ENCODE data around the gene KLHL26. TPM values are rescaled to one million over a fixed set of nuclear protein-coding genes. Genes with fewer than 3 reads are reported as not detected.

KLHL26 gene
- polyA plus RNA-seq, 12 donors, result 2.8 to 8.5 (median 3.8) TPM; not detected in 1

DNA sequence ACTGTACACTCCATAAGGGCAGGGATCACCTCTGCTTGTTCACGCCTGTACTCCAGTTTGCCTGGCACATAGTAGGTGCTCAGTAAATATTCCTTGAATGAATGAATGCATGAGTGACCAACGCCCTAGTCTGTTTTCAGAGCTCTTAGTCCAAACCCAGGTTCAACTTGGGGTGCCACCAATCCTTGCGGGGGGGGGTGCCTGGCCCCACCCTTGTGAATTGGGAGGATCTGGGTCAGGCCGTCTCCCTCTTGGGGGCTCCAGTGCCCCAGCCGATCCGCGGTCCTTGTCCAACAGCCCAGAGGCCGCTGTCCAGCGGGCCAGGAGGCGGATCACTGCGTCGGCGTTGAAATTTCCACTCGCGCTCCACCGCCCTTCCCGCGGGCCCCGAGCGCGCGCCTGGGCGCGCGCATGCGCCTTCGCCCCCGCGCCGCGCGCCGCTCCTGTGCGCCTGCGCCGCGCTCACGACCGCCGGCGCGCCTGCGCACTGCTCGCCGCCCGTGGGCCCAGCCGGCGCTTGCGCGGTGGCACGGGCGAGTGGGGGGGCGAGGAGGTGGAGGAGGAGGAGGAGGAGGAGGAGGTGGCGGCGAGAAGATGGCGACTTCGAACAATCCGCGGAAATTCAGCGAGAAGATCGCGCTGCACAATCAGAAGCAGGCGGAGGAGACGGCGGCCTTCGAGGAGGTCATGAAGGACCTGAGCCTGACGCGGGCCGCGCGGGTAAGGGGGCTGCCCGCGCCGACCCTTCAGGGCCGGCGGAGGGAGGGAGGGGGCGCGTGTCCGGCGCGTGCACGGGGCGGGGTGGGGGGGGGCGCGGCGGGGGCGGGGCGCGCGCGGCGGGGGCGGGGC is 46.5 kb downstream of the KLHL26 start, which contains the start of gene CRTC1:
TSS of gene CRTC1 (plus strand) at position 572 of the 849 bp plus-strand sequence. CDS start at position 595, 23 bp downstream.
- DNase-seq, result peak; percentile 89

DNA sequence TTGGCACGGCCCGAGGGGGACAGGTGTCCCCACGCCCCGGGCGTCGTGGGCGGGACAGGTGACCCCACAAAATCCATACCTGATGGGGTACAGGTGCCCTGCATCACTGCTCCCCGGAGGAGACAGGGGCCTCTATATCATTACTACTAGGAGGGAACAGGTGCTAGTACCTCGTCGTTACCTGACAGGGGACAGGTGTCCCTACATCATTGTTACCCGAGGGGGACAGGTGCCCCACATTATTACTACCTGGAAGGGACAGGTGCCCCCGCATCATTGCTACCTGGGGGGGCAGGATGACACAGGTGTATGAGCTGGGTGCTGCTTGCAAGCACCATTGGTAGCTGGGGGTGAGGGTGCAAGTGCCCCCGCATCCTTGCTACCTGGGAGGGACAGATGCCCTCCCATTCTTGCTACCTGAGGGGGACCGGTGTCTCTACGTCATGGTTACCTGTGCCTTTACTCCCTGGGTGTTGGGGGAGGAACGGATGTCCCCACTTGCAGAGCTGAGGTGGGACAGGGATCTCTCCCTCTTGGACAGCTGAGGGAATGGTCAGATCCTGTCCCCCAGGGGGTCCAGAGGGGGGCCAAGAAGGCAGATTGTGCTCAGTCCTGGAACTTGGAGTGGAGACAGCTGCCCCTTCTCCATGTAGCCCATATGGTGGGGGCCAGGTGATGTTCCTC is 47.3 kb downstream of the KLHL26 start:
- no peak for DNase-seq

DNA sequence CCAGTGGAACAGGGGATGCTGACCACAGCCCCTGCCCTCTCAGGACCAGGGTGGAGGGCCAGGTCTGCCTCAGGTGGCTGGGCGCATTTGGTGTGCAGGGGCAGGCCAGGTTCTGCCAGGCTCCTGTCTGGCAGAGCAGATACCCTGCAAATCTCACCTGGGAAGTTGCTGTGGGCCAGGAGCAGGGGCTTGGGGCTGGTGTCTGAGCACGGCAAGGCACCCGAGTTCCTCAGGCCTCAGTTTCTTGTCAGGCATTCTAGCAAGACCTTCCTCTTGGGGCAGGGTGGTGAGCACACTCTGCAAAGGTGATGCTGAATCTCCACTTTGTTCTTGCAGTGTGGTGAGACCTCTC is 47.8 kb downstream of the KLHL26 start:
- DNase-seq, result no peak

DNA sequence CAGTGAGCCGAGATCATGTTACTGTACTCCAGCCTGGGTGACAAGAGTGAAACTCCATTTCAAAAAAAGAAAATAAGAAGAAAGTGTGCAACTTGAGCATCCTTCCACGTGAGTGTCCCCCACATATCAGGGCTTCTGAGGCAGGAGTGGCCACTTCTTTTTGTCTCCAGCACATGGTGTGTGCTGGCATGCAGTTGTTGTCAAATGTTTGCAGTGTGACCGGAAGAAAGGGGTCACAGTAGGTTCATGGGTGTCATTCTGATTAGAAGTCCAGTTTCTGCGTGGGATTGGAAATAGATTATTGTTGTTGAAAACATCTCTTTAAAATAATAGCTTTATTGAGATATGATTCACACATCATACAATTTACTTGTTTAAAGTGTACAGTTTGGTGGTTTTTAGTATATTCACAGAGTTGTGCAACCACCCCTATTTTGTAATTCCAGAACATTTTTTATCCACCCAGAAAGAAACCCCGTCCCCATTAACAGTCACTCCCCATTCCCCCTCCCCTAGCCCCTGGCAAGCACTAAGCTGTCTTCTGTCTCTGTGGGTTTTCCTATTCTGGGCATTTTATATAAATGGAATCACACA is 48.9 kb downstream of the KLHL26 start:
- DNase-seq, result no peak

DNA sequence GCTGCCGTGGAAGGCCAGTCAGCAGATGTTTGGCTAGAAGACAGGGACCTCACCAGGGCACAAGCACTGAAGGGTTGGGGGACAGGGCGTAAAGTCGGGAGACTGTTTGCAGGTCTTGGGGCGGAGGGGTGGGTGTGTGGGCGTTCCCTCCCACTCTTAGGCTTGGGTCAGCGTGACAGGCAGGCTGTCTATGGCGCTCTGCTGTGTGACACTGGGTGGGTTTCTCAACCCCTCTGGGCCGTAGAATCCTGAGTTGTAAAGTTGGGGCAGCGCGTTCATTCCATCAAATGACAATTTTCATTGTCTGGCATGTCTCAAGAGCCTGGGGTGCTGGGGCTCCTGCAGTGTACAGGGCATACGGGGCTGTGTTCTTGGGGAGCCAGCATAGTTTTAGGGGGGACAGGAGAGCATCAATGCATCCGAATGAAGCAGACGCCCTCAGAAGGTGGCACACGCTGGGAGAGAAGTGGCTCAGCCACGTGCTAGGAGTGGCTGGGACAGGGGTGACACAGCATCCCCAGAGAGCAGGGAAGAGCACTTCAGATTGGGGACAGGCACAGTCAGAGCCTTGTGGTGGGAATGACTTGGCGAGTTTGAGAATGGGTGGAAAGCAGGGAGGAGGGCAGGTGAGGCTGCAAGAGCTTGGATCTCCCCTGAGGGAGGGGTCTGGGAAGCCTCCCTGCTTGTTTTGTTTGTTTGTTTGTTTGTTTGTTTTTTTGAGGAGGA is 51.1 kb downstream of the KLHL26 start:
- no peak for DNase-seq

DNA sequence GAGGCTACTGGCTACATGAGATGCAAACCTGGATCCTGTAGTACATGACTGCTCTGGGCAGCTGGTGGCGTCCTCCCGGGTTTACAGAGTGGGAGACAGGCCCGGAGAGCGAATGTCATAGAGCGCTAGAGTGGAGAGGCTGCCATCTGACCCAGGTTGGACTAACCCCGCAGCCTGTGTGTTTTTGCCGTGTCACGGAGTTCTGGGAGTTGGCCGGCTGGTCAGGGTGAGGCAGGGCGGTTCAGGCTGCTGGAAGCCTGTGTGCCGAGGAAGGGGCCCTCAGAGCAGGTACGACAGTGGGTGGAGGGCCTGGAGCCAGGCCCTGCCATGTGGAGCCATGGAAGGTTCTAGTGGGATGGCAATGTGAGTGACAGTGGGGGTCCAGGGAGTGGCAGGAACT is 59.2 kb downstream of the KLHL26 start:
- no peak for DNase-seq

DNA sequence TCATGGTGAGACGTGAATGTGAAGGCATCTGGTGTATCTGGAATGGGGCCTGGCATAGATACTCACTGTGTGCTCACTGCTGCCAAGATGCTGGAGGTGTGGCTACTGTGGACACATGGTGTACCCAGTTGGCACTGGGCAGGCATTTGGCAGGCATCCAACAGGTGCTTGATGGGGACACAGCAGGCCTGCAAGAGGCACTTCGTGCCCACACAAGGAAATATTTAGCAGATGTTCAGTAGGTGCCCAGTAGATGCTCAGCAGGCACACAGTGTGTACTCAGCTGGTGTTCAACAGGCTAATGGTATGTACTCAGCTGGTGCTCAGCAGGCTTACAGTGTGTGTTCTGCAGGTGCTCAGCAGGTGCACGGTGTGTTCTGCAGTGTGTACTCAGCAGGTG is 60.9 kb downstream of the KLHL26 start:
- DNase-seq, result no peak

DNA sequence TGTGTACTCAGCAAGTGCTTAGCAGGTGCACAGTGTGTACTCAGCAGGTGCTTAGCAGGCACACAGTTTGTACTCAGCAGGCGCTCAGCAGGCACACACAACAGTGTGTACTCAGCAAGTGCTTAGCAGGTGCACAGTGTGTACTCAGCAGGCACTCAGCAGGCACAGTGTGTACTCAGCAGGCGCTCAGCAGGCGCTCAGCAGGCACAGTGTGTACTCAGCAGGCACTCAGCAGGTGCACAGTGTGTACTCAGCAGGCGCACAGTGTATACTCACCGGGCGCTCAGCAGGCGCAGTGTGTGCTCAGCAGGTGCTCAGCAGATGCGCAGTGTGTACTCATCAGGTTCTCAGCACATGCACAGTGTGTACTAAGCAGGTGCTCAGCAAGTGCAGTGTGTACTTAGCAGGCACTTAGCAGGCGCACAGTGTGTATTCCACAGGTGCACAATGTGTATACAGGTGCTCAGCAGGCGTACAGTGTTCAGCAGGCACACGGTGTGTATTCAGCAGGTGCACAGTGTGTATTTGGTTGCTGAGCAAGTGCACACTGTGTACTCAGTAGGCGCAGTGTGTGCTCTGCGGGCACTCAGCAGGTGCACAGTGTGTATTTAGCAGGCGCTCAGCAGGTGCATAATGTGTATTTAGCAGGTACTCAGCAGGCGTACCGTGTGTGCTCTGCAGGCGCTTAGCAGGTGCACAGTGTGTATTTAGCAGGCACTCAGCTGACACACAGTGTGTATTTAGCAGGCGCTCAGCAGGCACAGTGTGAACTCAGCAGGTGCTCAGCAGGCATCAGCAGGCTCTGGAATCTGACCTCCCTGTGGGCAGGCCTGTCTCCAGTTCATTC is 61.7 kb downstream of the KLHL26 start:
- DNase-seq, result no peak

DNA sequence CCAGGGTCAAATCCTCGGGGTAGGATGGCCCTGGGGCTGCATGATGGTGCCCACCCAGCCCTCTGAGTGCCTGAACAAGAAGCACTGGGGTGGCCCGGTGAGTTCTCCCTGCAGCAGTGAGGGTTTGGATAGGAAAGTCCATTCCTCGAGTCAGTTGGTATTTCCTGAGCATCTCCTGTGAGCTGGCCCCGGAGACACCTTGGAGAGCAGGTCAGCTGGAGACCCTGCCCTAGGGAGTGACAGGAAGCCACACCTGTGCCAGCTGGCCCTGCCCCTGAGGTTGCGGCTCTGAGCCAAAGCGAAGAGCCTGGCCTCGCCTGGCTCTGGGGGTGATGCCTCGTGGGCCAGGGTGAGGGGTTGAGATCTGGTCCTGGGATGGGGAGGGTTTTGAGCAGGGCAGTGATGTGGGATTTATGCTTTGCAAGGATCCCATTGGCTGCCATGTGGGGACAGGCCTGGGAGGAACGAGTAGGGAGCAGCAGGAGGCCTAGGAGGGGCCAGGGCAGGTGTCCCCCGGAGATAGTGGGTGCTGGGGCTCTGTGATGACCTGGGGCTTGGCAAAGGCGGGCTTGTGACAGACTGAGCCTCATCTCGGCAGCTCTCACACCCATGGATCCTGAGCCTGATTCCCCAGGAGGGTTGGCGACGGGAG is 62.7 kb downstream of the KLHL26 start:
- no peak for DNase-seq

DNA sequence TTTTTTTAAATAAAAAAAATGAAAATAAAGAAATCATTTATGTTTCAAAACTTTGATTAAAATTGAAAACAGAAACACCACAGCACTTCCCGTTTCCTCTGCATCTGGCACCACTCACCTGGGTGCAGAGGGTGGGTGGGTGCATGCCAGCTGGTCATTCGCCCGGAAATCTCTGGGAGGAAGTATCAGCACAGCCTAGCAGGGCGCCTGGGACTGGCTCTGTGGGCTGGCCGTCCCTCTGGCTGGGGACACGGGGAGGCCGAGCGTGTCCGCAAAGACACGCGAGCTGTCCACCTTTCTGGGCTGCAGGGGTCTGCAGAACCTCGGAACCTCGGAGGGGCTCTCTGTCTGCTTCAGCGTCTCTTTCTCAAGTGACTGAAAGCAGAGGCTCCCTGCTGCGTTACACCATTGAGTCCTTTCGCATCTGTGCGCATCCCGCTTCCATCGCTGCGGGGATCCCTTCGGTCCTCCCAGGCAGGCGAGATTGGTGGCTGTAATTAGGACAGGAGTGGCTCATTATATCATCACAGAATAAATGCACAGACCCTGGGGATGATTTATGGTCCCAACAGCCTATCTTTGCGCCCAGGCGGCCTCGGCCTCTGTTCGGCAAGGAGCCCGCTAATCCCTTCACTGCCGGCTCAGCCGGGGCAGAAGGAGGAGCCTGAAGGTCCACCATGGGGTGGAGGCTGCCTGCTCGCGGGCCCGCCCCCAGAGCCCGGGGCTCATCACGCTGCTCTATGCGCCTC is 63.8 kb downstream of the KLHL26 start:
- DNase-seq, result peak; percentile 55

DNA sequence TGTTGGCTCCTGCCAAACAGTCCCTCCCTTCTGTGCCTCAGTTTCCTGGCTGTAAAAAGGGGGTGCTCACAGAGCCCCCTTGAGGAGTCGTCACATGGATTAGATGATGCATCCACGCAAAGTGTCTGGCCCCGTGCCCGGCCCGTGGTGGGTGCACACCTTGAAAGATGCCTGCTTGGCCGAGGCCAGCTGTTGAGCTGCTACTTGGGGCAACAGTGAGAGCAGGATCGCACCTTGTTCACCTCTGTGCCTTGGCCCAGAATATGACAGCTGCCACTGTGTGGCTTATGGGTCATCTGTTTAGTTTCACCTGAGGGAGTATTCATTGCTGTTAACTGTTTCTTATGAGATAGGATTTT is 64.4 kb downstream of the KLHL26 start:
- DNase-seq, result no peak

DNA sequence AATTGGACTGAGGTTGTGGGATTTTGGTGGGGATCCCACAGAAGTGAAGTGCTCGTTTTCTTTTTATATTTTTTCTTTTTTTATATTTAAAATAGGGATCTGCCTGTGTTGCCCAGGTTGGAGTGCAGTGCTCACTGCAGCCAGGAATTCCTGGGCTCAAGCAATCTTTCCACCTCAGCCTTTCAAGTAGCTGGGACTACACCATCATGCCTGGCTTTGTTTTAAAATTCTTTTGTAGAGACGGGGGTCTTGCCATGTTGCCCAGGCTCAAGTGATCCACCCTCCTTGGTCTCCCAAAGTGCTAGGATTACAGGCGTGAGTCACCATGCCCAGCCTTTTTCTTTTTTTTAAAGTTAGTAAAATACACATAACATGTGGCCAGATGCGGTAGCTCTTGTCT is 67.2 kb downstream of the KLHL26 start:
- DNase-seq, result no peak

DNA sequence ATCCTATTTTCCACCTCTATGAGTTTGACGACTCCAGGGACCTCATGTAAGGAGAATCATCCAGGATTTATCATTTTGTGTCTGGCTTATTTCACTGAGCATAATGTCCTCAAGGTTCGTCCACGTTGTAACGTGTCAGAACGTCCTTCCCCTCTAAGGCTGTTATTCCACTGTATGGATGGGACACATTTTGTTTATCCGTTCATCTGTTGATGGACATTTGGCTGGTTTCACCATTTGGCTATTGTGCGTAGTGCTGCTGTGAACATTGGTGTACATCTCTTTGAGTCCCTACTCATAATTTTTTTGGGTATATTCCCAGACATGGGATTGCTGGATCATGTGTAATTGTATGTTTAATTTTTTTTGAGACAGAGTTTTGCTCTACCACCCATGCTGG is 68.1 kb downstream of the KLHL26 start:
- DNase-seq, result no peak

DNA sequence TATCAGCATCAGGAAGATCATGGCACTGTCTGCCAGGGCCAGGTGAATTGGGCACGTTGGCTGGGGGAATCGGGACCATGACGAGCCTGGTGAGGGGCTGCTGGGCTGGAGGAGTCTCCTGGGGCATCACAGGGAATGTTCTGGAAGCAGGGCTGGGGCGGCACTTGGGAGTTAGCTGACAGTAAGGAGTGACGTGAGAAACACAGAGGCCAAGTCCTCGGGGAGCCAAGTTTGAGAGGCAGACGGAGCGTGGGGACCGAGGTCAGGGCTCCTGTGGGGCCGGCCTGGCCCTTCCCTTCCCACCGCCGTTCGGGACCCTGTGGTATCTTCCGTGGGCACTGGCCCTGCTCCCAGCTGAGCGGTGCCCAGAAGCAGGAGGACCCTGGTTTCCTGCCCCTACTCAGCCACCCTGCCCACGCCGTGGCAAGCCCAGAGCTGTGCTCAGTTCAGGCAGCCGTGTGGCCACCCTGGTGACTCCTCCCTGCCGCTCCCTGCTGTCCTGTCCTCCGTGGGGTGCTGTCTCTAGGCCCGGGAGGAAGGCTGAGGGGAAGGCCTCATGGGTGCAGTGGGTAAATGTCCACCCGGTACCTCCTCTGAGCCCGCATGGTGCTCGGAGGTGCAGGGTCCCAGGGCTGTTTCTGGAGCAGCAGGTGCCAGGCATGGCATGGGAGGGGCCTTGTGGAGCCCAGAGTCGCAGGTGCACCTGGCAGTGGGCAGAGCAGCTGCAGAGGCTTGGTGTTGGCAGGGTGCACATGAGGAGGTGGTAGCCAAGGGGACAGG is 71.8 kb downstream of the KLHL26 start:
- DNase-seq, result no peak

DNA sequence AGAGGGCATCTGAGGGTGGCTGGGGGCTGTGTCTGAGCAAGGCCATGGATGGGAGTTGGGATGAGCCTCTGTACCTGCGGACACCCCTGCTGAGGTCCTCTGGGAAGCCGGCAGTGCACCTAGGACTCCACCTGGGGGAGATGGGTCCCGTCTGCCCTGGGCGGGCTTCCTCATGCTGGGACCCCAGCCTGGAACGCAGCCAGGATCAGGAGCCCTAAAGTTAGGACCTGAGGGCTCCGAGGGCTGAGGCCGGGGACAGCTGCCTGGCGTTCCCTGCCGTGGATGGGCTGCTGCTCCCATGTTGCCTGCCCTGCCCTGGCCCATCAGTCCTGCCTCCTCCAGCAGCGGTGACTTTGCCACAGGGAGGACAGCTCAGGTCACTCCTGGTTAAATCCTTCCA is 72.7 kb downstream of the KLHL26 start:
- no peak for DNase-seq

DNA sequence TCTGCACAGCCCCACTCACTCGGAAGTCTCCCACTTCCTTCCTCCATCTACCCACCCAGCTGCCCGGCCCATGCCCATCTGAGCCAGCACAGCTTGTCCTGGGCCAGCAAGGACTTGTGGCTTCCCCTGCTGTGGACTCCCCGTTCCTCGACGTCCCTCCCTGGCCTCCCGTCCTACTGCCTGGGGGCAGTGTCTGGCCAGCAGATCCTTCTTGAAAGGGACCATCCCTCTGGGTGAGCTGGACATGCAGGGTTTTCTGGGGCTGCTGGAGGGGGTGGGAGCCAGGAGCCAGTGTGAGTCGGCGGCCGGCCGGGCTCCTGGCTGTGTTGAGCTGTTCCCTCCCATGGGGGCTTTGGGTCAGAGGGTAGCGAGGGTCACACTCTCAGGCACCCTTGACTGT is 73.4 kb downstream of the KLHL26 start:
- DNase-seq, result no peak

DNA sequence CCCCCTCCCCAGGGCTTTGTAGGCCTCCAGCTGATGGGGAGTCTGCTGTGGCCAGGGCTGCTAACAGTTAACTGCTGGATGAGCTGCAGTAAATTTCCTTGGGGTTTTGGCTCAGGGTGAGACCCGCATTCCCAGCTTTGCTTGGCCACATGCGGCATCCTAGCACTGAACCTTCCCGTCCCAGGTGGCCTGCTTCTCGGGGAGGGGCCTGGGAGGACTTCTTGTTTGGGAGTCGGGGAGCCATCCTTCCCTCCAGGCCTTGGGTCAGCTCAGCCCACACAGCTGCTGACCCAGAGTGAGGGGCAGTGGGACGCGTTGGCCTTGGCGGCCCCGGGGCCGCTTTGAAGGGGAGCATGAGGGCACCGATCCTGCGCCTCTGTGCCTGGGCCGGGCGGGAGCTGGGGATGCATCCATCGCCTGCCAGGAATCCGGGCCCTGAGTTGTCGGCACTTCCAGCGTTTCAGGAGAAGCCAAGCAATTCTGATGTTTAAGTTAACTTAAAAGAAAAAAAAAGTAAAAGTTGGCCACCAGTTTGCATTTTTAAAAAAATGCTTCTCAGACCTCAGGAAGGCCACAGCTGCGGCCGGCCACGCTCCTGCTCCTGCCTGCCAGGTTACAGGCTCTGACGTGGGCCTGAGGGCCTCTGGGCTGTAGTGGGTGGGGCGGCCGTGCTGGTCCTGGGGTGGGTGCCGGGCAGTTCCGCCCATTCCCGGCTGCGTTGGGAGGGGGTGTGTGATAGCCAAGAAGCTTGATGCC is 74.3 kb downstream of the KLHL26 start:
- peak; percentile 86 for DNase-seq

DNA sequence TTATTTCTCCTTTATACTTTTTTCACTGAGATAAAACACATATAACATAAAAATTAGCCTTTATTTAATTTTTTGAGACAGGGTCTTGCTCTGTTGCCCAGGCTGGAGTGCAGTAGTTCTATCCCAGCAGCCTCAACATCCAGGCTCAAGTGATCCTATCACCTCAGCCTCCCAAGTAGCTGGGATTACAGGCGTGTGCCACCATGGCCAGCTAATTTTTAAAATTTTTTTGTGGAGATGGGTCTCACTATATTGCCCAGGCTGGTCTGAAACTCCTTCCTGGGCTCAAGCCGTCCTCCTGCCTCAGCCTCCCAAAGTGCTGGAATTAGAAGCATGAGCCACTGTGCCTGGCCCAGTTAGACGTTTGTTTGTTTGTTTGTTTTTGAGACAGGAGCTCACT is 75.1 kb downstream of the KLHL26 start:
- no peak for DNase-seq

DNA sequence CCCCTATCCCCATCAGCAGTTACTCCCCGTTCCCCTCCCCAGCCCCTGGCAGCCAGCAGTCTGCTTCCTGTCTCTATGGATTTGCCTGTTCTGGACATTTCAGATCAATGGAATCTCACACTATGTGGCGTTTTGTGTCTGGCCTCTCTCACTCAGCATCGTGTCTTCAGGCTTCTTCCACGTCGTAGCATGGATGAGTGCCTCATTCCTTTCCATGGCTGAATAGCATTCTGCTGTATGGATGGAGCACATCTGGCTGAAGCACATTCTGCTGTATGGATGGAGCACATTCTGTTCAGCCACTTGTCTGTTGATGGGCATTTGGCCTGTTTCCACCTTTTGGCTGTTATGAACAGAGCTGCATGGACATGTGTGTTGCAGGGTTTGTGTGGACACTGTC is 76.2 kb downstream of the KLHL26 start:
- peak; percentile 76 for DNase-seq
